Measurements from ENCODE around the gene INTS15.

INTS15 gene

GRCh38 chr7:6643915-6644625, 54.2 kb downstream of the INTS15 start:
- no peak for DNase-seq

DNA sequence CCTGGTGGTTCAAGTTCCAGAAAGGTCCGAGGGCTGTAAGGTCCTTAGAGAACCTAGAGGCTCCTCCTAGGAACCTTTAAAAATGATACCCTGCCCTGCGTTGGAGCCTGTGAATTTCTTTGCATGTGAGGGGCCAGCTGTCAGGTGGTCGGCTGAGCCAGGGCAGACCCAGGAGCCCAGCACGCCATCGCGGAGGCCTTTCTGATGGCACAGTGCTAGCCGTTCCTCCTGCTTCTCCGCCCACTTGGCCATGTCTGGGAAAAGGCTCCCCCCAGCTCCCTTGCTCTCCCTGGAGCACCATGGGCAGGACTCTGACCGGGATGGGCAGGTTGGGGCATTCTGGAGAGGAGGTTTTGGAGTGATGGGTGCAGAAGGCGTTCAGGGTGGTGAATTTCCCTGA, 54.9 kb downstream of the INTS15 start:
- DNase-seq = no peak

- DNase-seq = no peak
Observed at GRCh38 chr7:6646465-6646864, 56.6 kb downstream of the INTS15 start.

DNA sequence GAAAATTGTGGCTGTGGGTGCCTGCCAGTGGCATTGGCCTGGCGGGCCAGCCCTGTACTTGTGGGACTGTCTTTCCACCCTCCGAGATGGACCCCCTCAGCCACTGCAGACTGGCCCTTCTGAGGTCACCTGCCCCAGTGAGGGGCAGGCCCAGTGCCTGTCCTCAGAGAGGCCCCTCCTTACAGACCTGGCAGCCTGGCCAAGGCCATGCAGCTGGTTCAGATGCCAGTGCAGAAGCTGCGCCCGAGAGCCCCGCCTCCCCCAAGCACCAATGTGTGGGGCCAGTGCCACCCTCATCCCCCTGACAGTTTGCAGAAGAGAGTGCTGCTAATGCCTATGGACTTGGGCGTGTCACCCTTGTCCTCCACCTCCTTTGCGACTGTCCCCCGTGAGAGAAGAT, 57.3 kb downstream of the INTS15 start:
- DNase-seq = no peak

DNA sequence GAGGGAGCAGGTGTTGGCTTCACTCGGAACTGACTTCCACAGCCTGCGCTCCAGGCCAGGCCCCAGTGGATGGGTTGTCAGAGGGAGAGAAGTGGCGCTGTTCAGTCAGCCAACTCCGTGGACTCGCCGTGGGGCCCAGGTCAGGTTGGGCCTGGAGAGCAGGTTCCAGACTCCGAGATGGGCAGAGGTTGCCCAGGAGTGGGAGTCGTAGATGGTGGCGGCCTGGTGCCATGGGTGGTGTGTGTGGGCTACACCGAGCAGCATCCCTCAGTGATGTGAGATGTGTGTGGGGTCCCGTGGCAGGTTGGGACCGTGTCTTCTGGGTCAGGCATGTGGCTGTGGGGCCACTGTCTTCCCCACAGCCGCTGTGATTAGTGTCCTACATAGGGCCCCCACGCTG, 57.7 kb downstream of the INTS15 start:
- DNase-seq = no peak

GRCh38 chr7:6648066-6648814, 58.4 kb downstream of the INTS15 start:
- DNase-seq = no peak

DNA sequence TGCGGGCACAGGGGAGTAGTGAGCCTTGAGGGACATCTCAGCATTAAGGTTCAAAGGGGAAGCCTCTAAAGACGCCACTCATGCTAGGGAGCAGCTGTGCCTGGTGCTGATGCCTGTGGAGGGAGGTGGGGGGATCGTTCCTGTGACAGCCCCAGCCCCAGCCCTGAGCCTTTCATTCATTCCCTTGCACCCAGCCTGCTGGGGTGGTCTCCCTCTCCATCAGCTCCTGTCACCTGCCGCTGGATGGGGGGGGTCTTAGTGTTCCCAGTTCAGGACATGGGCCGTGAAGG, 58.9 kb downstream of the INTS15 start:
- DNase-seq = no peak

DNA sequence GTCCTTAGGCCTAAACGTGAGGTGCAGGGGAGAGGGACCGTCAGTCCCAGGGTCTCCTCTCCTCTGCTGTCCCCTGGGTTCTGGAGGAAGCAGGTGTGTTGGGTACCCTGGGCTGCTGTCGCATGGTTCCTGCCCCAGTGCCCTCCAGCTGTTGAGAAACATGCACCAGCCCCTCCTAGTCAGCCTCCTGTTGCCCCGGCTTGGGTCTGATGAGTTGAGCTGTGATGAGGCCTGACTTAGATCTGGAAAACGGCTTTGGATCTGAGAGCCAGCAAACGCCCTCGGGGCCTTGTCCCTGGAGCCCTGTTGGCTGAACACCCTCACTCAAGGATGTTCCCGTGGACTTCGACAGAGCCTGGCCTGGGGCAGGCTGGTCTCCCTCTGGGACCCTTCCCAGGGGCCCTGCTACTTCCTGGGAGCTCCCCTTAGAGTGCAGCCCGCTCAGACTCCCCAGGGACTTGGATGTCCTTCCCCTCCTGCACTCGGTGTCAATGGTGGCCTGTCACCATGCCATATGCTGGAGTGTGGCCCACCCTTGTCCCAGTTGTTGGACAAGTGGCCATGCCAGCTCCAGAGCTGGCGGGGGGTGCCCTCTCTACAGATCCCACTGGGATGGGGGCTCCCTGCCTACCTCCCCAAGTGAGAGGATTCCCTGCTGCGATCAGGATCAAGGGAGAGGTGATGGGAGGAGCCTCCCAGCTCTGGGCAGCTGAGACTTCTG, 59.6 kb downstream of the INTS15 start:
- DNase-seq = no peak

DNA sequence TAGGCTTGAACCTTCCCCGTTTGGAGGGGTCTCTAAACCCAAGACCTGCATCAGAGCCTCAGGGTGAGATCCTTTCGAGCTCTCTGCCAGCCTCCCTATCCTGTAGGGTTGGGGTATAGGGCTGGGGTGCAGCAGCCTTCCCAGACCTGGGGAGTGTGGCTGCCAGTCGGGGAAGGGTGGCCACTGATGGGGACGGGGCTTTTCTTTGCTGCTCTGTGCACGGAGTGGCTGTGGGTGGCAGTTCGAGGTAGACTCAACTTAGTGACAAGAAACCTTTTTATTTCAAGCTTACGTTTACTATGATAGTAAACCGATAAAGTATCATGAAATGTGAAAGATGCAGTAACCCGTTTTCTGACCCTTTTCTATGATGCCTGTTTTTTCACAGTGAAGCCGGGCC, 60.3 kb downstream of the INTS15 start:
- no peak for DNase-seq

- DNase-seq = no peak
Observed at GRCh38 chr7:6650521-6651011, 60.7 kb downstream of the INTS15 start.

DNA sequence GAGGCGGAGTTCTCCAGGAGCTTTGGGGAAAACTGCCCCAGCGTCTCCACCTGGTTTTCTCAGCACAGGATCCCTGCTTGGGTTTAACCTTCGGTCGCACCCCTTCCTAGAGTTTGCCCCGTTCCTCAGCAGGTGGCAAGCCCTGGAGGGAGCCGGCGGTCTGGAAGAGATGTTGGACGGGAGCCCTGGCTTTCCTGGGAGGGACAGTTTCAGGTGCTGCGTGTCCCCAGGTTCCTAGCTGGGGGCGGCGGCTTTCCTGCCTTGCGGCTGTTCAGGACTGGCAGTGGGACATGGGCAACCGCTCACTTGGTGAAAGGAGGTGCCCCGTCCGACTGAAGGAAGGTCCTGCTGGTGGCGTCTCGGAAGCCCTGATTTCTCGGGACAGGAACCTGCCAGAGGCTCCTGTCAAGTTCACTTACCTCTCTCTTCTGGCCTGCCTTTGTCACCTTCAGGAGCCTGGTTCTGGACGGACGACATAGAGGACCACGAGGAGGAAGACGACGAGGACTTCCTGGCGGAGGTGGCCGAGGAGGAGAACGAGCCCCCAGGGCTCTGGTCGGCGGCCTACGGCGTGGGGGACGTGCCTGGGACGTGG, 62.1 kb downstream of the INTS15 start:
- DNase-seq = no peak

DNA sequence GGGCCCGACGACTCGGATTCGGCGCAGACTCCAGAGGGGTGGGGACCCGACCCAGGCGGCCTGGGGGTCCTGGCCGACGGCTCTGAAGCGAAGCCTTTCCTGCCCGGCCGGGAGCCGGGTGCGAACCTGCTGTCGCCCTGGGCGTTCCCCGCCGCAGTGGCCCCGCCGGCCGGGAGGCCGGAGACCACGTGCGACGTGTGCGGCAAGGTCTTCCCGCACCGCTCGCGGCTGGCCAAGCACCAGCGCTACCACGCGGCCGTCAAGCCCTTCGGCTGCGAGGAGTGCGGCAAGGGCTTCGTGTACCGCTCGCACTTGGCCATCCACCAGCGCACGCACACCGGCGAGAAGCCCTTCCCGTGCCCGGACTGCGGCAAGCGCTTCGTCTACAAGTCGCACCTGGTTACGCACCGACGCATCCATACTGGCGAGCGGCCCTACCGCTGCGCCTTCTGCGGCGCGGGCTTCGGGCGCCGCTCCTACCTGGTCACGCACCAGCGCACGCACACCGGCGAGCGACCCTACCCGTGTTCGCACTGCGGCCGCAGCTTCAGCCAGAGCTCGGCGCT, 62.7 kb downstream of the INTS15 start:
- no peak for DNase-seq

GRCh38 chr7:6653071-6654003, 63.5 kb downstream of the INTS15 start:
- DNase-seq = peak; percentile 24

DNA sequence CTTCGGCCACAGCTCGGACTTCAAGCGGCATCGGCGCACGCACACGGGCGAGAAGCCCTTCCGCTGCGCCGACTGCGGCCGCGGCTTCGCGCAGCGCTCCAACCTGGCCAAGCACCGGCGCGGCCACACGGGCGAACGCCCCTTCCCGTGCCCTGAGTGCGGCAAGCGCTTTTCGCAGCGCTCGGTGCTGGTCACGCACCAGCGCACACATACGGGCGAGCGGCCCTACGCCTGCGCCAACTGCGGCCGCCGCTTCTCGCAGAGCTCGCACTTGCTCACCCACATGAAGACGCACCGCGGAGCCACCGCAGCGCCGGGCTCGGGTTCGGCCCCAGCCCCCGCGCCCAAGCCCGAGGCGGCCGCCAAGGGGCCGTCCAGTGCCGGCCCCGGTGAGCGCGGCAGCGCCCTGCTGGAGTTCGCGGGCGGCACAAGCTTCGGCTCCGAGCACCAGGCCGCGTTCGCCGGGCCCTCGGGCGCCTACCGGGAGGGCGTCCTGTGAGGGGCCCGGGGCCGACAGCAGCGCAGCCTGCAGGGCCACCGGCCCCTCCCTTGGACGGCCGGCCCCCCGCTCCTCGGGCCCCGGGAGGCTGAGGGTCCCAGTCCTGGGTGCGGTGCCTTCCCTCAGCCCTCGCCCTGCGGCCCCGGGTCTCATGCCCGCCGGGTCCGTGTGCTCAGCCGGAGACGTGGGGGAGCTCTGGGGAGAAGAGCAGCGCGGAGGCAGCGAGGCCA, 64.5 kb downstream of the INTS15 start:
- DNase-seq = peak; percentile 23

DNA sequence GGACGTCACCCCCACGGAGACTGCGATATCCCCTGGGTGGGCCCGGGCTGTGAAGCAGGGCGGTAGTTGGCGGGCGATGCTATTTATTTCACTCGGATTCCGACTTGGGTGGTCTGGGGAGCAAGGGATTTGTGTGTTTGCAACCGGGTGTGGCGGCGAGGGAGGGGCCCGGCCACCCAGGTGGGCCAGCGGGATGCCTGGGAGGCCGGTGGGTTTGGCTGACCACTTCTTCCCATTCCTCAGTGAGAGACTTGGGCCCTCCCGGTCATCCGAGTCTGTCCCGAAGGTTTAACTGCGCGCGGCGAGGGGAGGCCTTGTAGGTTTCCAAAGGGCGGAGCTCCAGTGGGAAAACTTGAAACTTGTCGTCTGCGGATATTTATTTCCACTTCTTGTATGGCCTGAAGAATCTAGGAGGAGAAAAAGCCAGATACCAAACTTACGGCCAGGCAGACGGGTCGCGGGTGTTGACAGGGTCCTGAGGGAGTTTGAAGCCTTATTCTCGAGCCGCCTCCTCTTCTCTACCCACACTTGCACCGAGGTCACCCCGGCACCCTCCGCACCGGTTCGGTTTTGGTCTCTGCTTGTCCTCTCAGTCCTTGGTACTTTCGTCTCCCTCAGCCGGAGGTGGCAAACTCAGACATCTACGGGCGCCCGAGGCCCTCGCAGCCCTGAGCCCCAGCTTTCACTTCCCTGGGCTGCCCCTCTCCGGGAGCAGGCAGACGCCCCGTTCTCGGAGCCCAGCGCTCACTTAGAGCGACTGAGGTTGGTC, 65.2 kb downstream of the INTS15 start:
- DNase-seq = peak; percentile 25

DNA sequence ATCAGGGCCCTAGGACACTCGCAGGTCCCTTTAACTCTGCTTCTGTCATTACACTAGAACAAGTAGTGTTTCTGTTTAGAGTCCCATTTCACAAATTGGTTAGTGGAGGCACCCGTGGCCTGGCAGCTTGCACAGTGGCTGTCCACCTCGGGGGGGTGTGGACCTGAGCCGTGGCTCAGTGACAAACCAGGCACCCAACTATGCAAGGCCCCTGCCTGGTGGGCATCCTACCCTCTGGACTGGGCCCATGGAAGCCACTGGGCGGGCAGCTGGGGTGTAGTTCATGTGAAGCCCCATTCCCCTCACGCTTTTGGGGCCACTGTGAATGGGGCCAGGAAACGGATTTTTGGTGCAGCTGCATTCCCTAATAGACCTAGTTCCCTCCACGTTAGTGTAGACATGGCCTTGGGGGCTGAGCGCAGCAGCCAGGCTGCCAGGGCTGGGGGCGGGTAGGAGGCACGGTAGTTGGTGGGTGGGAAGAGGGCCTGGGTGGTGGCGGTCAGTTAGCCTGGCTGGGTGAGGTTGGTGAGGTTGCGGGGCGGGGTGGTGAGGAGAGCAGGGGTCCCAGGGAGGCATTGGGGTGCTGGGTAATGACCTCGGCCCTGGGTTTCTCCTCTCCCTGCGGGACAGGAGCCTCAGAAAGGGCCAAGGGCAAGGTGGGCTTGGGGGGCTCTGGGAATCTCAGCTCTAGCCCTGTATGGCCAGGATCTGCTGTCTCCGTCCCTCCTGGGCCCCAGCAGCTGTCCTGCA, 66.0 kb downstream of the INTS15 start:
- DNase-seq = peak; percentile 21

GRCh38 chr7:6656413-6656812, 66.6 kb downstream of the INTS15 start:
- peak; percentile 22 for DNase-seq
